CD4-positive, alpha-beta T cell treated with Interleukin-21 for 1 hour (primary cell): ENCODE results near the gene C19orf33.
"Not testable (repeated sequence)": the region's sequence is repeated elsewhere in the genome, so short reads cannot be mapped to it uniquely, and the experiment has no call there.

Experiments used
- DNase-seq: peaks from one replicate; pipeline ENCODE4 v3.0.0-alpha.2; 2020

C19orf33 gene

DNA sequence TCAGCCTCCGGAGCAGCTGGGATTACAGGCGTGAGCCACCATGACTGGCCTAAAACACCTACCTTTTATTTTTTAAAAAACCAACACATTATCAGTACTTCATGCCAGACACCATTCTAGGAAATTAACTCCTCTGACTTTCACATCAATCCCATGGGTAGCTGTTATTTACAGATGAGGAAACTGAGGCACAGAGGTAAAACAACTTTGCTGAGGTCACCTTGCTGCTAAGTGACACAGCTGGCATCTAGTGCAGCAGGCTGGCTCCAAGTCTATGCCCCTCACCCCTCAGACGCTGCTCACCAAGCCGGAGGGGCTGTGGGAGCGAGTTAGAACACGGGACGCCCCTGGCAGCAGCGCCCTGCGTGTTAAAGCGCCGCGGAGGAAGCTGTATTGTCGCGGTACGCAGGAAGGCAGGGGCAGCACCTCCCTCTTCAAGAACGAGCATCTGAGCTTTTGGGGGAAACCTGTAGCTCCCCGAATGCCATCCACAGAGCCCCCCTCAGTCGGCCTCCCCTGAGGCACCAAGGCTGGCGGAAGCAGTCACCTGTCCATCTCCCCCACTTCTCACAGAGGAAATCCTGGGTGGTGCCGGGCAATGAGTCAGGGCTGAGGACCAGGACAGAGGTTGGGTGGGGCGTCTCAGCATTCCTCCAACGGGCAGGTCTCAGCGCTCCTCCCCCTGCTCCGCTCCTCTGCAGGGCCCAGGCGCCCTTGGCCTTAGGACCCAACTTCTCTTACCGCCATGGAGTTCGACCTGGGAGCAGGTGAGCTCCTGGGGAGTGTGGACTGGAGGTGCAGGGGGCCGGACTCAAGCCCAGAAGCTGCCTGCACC, at the start of gene C19orf33:
Gene C19orf33, plus strand, starts transcription at position 735 of the 835 bp plus-strand sequence. Its CDS starts 11 bp downstream, at position 746.
- DNase-seq: no peak

DNA sequence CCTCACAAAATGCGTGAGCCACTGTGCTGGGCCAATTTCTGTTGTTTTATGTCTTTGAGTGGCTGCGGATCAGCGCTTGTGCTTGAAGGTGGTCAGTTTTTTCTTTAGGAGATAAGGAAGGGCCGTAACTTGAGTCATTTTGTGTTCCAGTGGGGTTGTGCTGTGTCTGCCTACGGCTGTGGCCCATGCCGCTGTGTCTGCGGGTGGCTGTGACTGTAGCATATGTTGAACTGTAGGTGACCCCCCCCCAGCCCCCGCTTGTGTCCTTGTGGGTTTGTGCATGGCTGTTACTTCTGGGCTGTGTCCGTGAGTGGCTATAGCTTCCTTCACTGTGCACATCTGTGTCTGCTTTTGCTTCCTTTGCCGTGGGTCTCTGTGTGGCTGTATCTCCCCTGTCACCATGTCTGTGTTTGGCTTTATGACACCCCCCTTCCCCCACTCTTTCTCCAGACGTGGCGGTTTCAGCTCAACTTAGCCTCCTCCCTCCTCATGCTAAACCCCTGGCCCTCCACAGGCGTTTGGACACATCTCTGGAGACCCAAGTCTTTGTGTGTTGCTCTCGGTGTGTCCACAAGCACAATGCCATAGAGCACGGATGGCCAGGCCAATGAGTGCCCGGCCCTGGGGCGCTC, 48.6 kb upstream of the C19orf33 start:
- DNase-seq: no peak

- not testable (repeated sequence) for DNase-seq
Measured at GRCh38 chr19:38261942-38262341, 42.1 kb upstream of the C19orf33 start.

DNA sequence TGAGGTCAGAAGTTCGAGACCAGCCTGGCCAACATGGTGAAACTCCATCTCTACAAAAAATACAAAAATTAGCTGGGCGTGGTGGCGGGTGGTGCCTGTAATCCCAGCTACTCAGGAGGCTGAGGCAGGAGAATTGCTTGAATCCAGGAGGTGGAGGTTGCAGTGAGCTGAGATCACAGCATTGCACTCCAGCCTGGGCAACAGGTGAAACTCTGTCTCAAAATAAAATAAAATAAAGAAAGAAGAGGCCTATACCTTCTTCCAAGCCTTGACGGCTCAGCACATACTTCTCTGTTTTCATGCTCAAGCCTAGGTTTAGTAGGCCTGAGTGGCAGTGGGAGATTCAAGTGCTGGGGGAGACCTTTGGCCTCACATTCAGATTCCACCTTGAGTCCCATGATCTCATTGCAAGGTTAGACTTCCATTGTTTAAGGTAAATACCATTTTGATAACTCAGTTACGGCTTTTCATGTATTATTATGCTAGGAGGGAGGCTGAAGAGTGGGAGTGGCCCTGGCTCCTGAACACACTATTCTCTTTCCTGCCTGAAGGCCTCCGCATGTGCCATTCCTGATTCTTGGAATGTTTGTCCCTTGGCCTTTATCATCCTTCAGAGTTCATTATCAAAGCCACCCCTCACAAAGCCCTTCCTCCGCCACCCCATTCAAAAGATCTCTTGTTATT, 41.3 kb upstream of the C19orf33 start:
- no peak for DNase-seq

- DNase-seq: peak; percentile 86
Measured at GRCh38 chr19:38263689-38264485, 40.2 kb upstream of the C19orf33 start.

DNA sequence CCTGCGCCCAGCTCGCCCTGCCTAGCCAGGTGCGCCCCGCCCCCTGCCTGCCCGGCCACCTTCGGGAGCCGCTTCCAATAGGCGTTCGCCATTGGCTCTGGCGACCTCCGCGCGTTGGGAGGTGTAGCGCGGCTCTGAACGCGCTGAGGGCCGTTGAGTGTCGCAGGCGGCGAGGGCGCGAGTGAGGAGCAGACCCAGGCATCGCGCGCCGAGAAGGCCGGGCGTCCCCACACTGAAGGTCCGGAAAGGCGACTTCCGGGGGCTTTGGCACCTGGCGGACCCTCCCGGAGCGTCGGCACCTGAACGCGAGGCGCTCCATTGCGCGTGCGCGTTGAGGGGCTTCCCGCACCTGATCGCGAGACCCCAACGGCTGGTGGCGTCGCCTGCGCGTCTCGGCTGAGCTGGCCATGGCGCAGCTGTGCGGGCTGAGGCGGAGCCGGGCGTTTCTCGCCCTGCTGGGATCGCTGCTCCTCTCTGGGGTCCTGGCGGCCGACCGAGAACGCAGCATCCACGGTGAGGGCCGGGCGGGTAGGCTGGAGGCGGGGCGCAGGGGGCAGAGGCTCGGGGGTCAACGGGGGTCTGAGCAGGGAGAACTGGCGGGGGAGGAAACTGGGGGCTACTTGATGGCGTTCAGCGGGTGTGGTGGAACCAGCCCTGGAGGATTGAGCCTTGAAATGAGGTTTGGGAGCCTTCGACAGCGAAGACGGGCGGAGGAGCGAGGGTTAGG, 39.4 kb upstream of the C19orf33 start, which contains the start of gene SPINT2:
Gene SPINT2, plus strand, starts transcription at position 88 of the 727 bp plus-strand sequence. Its CDS starts 320 bp downstream, at position 408.
- no peak for DNase-seq

- no peak for DNase-seq
Measured at GRCh38 chr19:38265213-38265861, 38.7 kb upstream of the C19orf33 start.

DNA sequence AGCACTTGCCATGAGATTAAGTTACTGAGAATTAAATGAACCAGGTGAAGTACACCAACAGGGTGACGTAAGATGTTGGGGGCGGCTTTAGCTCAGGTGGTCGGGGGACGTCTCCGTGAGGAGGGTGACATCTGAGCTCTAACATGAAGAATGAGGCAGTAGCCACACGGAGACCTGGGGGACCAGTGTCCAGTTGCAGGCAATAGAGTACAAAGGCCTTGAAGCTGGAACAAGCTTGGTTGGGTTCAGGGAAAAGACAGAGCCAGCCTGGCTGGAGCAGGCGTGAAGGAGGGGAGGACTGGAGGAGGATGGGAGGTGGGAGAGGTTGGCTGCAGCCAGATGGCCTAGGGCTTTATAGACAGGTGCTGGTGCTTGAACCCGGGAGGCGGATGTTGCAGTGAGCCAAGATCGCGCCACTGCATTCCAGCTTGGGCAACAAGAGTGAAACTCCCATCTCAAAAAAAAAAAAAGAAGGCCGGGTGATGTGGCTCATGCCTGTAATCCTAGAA, 38.1 kb upstream of the C19orf33 start:
- no peak for DNase-seq

- no peak for DNase-seq
Measured at GRCh38 chr19:38266981-38267597, 37.0 kb upstream of the C19orf33 start.

GRCh38 chr19:38267761-38268483, 36.1 kb upstream of the C19orf33 start:
- DNase-seq: no peak

GRCh38 chr19:38268539-38268938, 35.5 kb upstream of the C19orf33 start:
- no peak for DNase-seq

DNA sequence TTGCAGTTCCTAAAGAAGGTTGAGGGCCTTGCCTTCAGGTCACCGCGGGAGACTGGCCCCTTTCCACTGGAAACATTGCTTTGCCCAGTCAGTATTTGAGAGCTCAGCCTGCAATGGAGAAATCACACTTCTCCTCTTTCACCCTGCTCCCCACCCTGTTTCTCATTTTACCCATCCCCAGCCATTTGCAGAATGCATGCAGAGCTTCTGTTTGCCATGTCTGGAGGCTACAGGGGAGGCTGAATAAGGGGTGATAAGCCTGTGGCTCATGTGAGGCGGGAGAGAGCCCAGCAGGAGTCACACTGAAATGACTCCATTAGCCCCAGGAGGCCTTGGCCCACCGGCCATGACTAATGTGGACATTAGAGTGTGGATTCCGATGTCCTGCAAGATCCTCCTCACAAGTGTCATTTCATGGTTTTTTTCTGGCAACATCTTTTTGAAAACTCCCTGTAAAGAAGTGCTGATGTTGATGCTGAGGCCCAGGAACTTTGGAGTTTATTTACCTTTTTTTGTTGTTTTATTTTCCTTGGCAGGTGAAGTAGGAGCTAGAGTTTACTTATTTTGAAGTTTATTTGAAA, 33.4 kb upstream of the C19orf33 start:
- DNase-seq: no peak

DNA sequence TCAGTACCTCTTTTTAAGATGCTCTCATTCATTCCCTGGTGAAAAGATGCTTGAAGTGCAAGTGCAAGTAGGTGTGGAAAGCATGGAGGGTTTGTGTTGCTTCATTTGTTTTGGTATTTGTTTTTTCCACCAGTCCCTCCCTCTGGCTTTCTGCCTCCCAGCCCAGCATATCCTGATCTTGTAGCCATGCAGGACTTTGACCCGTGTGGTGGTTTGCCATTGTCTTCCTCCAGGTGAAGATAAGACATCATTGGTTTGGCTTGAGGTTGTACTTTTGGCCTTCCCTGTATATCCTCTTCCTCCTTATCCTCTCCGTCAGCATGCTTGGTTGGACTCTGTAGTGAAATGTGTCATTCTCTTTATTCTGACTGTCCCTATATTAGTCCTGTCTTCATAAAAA, 30.6 kb upstream of the C19orf33 start:
- no peak for DNase-seq

GRCh38 chr19:38274739-38275138, 29.3 kb upstream of the C19orf33 start:
- no peak for DNase-seq

DNA sequence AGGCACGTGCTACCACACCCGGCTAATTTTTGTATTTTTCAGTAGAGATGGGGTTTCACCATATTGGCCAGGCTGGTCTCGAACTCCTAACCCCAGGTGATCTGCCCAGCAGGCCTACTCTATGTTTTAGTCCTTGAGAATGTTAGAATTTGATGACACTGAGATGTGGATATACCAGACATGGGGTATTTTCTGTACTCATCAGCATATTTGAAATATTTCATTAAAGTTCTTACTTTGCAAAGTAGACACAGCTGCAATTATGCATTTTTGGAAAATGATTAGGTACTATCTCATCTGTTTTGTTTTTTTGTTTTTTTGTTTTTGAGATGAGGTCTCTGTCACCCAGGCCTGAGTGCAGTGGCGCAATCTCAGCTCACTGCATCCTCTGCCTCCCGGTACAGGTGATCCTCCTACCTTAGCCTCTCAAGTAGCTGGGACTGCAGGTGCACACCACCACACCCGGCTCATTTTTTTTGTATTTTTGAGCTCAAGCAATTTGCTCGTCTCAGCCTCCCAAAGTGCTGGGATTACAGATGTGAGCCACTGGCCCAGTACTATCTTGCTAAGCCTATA, 27.0 kb upstream of the C19orf33 start:
- DNase-seq: no peak

DNA sequence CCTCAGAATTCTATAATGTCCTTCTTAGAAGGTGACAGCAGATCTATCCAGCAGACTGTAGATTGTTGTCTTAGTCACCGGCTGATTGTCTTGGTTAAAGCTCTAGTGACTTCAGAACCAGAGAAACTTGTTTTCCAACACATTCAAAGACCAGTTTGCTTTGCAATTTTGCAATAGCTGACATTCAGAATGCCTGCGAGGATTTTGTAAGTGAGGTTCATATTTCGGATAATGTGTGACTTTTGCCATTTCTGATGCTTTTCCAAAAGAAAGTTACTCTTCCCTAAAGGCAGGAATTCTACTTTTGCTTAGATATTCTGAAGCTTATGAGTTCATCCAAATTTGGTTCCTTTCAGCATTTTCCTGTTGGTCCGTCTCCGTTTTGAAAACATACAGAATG, 26.5 kb upstream of the C19orf33 start:
- DNase-seq: no peak

GRCh38 chr19:38277969-38278680, 25.9 kb upstream of the C19orf33 start:
- DNase-seq: no peak

GRCh38 chr19:38278751-38279150, 25.3 kb upstream of the C19orf33 start:
- DNase-seq: no peak
